ENCODE measurements around the gene ERBB2. TPM values are rescaled to one million over a fixed set of nuclear protein-coding genes. Genes with fewer than 3 reads are reported as not detected.

ERBB2 gene
- total and polyA plus RNA-seq, 10 of the 15 experiments (the other 5 are each of a cell fraction or from before 2014, with no cell fraction given): 0.39 to 7.0 (median 4.3) TPM

DNA sequence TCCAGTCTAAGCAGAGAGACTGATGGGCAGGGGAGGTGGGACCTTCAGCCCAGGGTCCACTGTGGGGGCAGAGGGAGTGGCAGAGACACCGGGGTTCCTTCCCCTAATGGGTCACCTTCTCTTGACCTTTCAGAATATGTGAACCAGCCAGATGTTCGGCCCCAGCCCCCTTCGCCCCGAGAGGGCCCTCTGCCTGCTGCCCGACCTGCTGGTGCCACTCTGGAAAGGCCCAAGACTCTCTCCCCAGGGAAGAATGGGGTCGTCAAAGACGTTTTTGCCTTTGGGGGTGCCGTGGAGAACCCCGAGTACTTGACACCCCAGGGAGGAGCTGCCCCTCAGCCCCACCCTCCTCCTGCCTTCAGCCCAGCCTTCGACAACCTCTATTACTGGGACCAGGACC is 27.7 kb downstream of the ERBB2 start:
- Histone ChIP-seq H3K9me3 (replicated peaks; ENCODE audit: control insufficient read depth, insufficient read depth, low read length) (no peaks in the 10 kb centered on the region), H3K36me3 (ENCODE audit: control insufficient read depth in 2 of 2, insufficient read depth in 2 of 2, low read length in 1 of 2) (0 out of 4 replicates have a peak, but pooled peaks cover 0 to 3% of the 10 kb centered on the region in 2 experiments), H3K9ac (ENCODE audit: control insufficient read depth, insufficient read depth, low read length) (no peak overlapping the region), H2AFZ (ENCODE audit: control insufficient read depth, low read depth, low read length) (no peak overlapping the region), H3K27ac (ENCODE audit: control insufficient read depth, insufficient read depth) (no peak overlapping the region), H3K4me1 (ENCODE audit: control insufficient read depth, insufficient read depth, low read length) (peaks cover 3% of the 10 kb centered on the region; the same call in 1 of the 2 replicates), H3K4me2 (ENCODE audit: control insufficient read depth, insufficient read depth) (no peak overlapping the region), H3K79me2 (ENCODE audit: control insufficient read depth, insufficient read depth, low read length) (peaks cover 7% of the 10 kb centered on the region), H3K4me3 (no peak overlapping the region), H4K20me1 (ENCODE audit: control insufficient read depth, insufficient read depth) (no peaks in the 10 kb centered on the region), H3K27me3 (replicated peaks in 1 of 2; ENCODE audit: control insufficient read depth in 2 of 2, insufficient read depth in 2 of 2, low read length in 1 of 2) (no peaks in the 10 kb centered on the region)
- ATAC-seq (no peak), FAIRE-seq (no peak), DNase-seq (ENCODE audit: low read depth, low spot score) (no peak)
- SMC1A ChIA-PET (ENCODE audit: uncharacterized antibody, unreplicated experiment): no interaction called here
- RAD21 ChIA-PET (ENCODE audit: unreplicated experiment): no interaction called here
- intact Hi-C loops (cut with micrococcal nuclease; ENCODE audit: unreplicated experiment) (no loop called here), in situ Hi-C loops (cut with MboI) (no loop called here)
- BruUV-seq (replicated peaks): no TSS peak
- WGBS (ENCODE audit: insufficient coverage, insufficient replicate concordance, low lambda C conversion rate, missing lambda C conversion rate): 76% methylated on average over 10 of the region's 10 CpGs
- POLR2A ChIA-PET: no interaction called here
- CTCF ChIA-PET: interaction anchor here (5.6 kb wide), 1 partner anchor 74 kb away, joined by 53 read pairs; no protein-coding TSS in a partner anchor
- TF ChIP-seq MLLT1 (IDR thresholded peaks at IDR 0.05) (no peak), CREM (IDR thresholded peaks at IDR 0.05; ENCODE audit: low read depth) (no peak), KDM1A (IDR thresholded peaks at IDR 0.05; ENCODE audit: borderline replicate concordance) (no peak), YY1 (IDR thresholded peaks at IDR 0.05; ENCODE audit: low read depth, low read length) (no peak), POLR2A (IDR thresholded peaks at IDR 0.05; ENCODE audit: low read depth, low read length) (no peak; the same call in 1 of the 2 replicates), TBL1XR1 (IDR thresholded peaks at IDR 0.05; ENCODE audit: low read depth, low read length) (no peak), TCF7 (IDR thresholded peaks at IDR 0.05; ENCODE audit: borderline replicate concordance) (no peak), BRCA1 (IDR thresholded peaks at IDR 0.05; ENCODE audit: low read depth, low read length) (no peak)
- TF ChIP-seq, protein P1, sequence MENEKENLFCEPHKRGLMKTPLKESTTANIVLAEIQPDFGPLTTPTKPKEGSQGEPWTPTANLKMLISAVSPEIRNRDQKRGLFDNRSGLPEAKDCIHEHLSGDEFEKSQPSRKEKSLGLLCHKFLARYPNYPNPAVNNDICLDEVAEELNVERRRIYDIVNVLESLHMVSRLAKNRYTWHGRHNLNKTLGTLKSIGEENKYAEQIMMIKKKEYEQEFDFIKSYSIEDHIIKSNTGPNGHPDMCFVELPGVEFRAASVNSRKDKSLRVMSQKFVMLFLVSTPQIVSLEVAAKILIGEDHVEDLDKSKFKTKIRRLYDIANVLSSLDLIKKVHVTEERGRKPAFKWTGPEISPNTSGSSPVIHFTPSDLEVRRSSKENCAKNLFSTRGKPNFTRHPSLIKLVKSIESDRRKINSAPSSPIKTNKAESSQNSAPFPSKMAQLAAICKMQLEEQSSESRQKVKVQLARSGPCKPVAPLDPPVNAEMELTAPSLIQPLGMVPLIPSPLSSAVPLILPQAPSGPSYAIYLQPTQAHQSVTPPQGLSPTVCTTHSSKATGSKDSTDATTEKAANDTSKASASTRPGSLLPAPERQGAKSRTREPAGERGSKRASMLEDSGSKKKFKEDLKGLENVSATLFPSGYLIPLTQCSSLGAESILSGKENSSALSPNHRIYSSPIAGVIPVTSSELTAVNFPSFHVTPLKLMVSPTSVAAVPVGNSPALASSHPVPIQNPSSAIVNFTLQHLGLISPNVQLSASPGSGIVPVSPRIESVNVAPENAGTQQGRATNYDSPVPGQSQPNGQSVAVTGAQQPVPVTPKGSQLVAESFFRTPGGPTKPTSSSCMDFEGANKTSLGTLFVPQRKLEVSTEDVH (IDR thresholded peaks at IDR 0.05; ENCODE audit: low read depth, partially characterized antibody): no peak
- TF ChIP-seq, protein P2, sequence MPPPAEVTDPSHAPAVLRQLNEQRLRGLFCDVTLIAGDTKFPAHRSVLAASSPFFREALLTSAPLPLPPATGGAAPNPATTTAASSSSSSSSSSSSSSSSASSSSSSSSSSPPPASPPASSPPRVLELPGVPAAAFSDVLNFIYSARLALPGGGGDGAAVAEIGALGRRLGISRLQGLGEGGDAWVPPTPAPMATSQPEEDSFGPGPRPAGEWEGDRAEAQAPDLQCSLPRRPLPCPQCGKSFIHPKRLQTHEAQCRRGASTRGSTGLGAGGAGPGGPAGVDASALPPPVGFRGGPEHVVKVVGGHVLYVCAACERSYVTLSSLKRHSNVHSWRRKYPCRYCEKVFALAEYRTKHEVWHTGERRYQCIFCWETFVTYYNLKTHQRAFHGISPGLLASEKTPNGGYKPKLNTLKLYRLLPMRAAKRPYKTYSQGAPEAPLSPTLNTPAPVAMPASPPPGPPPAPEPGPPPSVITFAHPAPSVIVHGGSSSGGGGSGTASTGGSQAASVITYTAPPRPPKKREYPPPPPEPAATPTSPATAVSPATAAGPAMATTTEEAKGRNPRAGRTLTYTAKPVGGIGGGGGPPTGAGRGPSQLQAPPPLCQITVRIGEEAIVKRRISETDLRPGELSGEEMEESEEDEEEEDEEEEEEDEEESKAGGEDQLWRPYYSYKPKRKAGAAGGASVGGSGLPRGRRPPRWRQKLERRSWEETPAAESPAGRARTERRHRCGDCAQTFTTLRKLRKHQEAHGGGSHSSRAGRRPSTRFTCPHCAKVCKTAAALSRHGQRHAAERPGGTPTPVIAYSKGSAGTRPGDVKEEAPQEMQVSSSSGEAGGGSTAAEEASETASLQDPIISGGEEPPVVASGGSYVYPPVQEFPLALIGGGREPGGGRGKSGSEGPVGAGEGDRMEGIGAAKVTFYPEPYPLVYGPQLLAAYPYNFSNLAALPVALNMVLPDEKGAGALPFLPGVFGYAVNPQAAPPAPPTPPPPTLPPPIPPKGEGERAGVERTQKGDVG (CRISPR knock-in tag; IDR thresholded peaks at IDR 0.05): no peak
- TF ChIP-seq, protein P3, sequence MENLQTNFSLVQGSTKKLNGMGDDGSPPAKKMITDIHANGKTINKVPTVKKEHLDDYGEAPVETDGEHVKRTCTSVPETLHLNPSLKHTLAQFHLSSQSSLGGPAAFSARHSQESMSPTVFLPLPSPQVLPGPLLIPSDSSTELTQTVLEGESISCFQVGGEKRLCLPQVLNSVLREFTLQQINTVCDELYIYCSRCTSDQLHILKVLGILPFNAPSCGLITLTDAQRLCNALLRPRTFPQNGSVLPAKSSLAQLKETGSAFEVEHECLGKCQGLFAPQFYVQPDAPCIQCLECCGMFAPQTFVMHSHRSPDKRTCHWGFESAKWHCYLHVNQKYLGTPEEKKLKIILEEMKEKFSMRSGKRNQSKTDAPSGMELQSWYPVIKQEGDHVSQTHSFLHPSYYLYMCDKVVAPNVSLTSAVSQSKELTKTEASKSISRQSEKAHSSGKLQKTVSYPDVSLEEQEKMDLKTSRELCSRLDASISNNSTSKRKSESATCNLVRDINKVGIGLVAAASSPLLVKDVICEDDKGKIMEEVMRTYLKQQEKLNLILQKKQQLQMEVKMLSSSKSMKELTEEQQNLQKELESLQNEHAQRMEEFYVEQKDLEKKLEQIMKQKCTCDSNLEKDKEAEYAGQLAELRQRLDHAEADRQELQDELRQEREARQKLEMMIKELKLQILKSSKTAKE (IDR thresholded peaks at IDR 0.05; ENCODE audit: low read depth, poor library complexity, severe bottlenecking): no peak
